ENCODE data around the gene ABHD12.

ABHD12 gene

GRCh38 chr20:25257130-25257529, 133.5 kb downstream of the ABHD12 start:
- DNase-seq (ENCODE audit: low spot score), result no peak

- no peak for DNase-seq (ENCODE audit: low spot score)
Measured at GRCh38 chr20:25256226-25256859, 134.3 kb downstream of the ABHD12 start.

DNA sequence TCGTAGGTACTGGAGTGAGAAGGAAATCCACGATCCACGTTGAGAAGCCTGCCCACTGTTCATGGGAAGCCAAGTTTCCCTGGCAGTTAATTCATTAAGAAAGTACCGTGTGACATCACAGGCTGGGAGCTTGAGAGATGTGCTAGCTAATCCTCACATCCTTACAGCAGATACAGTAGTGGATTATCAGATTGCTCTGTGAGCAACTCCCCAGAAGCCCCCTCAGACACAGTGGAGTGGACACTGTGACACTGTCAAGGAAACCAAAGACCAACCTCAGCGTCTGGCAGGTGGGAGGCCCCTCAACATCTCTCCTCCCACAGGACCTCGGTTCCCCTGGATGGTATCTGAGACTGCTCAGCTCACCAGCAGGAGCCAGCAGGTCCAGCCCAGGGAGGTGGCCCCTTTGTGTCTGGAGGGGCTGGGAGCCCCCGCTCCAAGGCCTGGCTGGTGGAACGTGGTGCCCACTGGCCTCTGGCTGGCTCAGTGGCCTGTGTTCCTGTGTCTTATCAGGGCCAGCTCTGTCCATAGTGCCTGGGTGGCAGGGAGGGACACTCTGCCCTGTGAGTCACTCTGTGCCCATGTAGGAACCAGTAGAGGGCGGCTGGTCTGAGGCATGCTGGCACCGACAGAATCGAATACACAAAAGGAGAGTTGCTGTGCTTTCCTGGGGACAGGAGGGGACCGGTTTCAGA, 135.5 kb downstream of the ABHD12 start:
- DNase-seq (ENCODE audit: low spot score), result no peak

- DNase-seq (ENCODE audit: low spot score), result no peak
Measured at GRCh38 chr20:25254571-25254970, 136.1 kb downstream of the ABHD12 start.

- no peak for DNase-seq (ENCODE audit: low spot score)
Measured at GRCh38 chr20:25253606-25254275, 136.9 kb downstream of the ABHD12 start.

GRCh38 chr20:25252686-25253421, 137.8 kb downstream of the ABHD12 start:
- DNase-seq (ENCODE audit: low spot score), result no peak

- no peak for DNase-seq (ENCODE audit: low spot score)
Measured at GRCh38 chr20:25252230-25252651, 138.4 kb downstream of the ABHD12 start.

DNA sequence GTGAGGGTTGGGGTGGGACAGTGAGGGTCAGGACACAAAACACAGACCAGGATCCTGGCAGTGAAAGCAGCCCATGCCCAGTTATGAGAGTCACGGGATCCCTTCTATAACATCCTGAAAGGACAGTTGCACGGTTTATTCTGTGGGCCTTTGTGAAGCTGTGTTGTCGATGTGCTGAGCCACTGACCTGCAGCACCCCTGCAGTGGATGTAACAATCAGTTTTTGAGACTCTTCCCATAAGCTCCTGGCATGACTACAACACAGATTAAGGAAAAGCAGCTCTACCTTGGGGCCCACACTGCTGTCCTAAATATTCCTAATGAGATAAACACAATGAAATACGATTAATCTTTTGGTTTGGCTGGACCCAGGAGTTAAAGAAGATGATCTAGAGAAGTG, 139.1 kb downstream of the ABHD12 start:
- no peak for DNase-seq (ENCODE audit: low spot score)

DNA sequence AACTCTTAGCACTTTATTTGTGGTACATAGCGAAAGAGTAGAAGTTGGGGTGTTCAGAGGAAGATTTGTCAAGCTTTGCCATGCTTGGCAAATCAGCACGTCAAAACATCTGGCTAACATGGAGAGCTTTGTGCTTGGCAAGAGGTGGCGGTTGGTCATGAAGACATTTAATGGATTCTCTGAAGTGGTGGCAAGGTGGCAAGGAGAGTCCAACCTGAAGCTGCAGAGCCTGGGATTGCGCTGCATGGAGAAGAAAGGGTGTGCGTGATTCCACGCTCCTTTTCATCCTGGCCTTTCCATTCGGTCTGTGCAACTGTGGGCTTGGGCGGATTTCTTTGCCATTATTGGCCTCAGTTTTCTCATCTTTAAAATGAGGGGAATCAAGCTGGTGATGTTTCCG, 139.6 kb downstream of the ABHD12 start:
- DNase-seq (ENCODE audit: low spot score), result no peak

GRCh38 chr20:25250508-25250907, 140.1 kb downstream of the ABHD12 start:
- DNase-seq (ENCODE audit: low spot score), result no peak
